VCaP (cell line): ENCODE measurements around the gene LBH.

ENCODE experiments used
- H3K27ac ChIP-seq: fragments of 450-650 bp; 2 replicates; pipeline ENCODE4 v1.5.1; 2017
- TF ChIP-seq, protein P1 (sequence below): fragments of 450-650 bp; conservative IDR thresholded peaks from 2 replicates; pipeline ENCODE4 v1.5.1; 2017; ENCODE audit warnings: mild to moderate bottlenecking, moderate library complexity

The LBH gene

DNA sequence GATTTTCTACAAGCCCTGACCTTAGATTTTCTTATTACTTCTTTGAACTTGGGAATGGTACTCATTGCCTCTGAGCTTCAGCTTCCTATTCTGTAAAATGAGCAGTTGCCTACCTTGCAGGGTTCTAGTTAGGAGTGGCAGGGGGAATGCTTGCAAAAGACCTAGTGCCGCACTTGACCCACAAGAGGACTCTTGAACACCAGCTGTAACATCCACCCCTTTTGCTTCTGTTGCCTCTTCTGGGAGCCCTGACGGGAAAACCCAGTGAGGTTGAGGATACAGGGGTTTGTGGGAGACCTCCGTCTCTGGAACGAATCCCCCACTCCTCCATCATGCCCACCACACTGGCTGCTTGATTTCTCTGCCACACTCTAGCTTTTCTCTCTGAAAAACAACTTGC is 27.1 kb upstream of the LBH start:
- H3K27ac ChIP-seq = no peak overlapping the region
- TF ChIP-seq, protein P1, sequence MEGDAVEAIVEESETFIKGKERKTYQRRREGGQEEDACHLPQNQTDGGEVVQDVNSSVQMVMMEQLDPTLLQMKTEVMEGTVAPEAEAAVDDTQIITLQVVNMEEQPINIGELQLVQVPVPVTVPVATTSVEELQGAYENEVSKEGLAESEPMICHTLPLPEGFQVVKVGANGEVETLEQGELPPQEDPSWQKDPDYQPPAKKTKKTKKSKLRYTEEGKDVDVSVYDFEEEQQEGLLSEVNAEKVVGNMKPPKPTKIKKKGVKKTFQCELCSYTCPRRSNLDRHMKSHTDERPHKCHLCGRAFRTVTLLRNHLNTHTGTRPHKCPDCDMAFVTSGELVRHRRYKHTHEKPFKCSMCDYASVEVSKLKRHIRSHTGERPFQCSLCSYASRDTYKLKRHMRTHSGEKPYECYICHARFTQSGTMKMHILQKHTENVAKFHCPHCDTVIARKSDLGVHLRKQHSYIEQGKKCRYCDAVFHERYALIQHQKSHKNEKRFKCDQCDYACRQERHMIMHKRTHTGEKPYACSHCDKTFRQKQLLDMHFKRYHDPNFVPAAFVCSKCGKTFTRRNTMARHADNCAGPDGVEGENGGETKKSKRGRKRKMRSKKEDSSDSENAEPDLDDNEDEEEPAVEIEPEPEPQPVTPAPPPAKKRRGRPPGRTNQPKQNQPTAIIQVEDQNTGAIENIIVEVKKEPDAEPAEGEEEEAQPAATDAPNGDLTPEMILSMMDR = no peak

DNA sequence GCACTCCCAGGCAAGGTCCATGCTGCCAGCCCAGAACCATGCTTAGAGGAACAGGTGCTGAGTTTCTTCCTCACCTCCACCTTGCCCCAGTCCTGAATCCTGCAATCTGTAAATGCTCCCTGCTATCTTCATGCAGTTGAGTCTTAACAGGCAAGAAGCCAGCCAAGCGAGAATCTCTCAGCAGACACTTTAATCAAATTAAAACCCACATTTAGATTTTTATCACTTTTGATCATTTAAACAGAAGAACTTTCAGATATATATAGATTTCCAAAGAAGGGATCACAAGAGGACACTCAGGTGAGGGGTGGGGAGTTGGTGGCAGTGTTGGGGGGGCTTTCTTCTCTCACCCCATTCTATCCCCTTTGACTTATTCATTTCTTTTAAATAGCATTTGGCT is 25.9 kb upstream of the LBH start:
- TF ChIP-seq, protein P1 = no peak
- no peak overlapping the region for H3K27ac ChIP-seq

DNA sequence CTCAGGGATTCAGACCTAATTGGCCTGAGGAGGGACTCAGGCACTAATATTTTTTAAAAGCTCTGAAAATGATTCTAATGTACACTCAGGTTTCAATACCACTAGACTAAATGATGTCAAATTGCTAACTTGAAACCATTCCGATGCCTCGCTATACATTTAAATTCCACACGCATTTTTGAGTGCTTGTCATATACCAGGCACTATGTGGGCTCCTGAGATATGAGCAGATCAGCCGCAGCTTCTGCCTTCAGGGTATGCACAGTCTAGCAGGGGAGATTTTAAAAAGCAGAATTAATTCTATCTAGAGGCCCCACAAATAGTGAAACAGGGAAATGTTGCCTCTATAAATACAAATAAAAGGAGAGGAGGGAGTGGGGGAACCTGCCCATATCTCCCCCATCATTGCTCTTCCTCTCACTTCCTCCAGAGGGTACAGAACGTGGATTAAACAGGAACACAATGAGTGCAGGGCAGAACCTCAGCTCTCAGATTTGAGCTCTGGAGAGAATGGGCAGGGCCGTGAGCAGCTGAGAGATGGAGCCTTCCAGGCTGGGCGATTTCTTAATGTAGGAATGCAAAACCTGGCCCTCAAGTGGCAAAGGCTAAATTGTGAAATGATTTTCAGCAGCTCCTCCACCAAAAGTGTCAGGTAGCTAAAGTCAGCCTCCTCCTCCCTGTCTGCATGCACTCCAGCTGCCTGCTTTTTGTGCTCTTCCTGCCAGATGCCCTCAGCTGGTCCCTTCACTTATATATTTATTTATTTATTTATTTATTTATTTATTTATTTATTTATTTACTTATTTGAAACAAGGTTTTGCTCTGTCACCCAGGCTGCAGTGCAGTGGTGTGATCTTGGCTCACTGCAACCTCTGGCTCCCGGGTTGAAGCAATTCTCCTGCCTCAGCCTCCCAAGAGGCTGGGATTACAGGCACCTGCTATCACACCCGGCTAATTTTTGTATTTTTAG is 24.6 kb upstream of the LBH start:
- H3K27ac ChIP-seq = no peak overlapping the region
- TF ChIP-seq, protein P1 = no peak

DNA sequence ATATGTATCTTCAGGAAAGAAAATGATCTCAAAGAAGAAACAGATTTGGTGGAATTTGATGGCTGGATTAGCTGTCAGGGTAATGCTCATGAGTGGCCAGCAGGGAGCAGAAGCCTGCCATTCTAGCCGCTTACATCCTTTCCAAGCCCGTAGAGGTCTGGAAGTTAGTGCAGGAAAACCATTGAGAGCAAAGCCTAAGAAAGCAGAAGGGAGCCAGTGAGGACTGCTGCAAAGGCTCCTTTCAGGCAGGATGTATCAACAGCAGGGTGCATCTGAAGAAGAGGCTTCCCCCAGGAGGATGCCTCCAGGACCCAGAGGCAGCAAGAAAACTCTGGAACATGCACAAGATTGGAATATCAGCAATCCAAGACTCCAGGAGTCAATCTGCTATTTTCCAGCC is 22.9 kb upstream of the LBH start:
- TF ChIP-seq, protein P1 = peak; percentile 91
- no peak overlapping the region for H3K27ac ChIP-seq

DNA sequence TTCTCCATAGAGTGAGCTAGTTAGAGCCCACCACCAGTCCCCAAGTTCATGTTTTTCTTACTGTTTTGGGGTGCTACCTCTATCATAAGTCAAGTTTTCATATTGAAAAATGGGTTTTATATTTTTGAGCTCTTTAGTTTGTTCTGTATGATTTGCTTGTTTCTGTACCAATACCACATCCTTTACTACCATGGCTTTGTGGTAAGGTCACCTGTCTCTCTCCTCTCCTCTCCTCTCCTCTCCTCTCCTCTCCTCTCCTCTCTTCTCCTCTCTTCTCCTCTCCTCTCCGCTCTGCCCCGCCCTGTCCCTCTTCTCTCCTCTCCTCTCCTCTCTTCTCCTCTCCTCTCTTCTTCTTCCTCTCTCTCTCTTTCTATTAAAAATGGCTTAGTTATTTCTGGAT is 22.1 kb upstream of the LBH start:
- TF ChIP-seq, protein P1 = no peak
- no peak overlapping the region for H3K27ac ChIP-seq

DNA sequence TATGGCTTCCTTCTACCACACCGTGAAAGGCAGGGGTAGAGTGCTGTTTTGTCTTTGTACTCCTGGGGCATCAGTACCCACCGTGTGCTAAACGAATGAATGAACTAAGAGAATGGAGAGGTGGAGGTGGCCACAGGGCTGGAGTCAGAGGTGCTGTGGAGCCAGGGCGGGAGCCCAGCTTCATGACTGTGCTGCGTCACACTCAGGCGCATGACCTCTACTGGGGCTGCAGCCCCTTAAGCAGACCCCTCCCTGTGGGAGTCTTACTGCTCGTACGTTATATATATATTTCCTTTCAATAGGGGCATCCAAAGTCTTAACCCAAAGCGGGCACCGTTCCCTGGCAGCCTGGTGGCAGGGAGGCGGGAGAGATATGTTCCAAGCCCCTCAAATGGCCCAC is 18.0 kb upstream of the LBH start:
- H3K27ac ChIP-seq = no peak overlapping the region

DNA sequence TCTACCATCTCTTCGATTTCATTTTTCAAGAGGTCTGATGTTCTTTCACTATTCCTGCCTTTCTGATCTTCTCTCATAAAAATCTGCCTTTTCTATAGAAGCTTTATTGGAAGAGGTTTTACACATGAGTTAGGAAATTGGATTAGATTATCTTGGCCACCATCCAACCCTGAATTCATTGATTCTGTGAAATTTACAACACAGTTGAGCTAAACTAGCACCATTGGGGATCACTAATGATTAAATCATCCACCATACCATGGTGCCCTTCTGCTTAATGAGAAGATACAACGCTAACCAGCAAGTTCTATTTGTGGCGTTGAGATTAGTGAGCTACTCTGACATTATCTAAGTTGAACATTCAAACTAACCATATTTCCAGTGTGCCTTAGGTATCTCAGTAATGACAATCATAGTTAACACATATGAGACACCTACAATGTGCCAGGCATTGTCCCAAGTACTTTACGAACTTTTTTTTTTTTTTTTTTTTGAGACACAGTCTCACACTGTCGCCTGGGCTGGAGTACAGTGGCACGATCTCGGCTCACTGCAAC is 17.3 kb upstream of the LBH start:
- no peak overlapping the region for H3K27ac ChIP-seq
- TF ChIP-seq, protein P1 = no peak

More for the DNA sequence above, 18.0 kb upstream of the LBH start:
- TF ChIP-seq, protein P1 = no peak
